SK-N-MC (cell line): ENCODE results near the gene PEAK1.
A peak's percentile ranks its signal among the peaks of the same experiment; 100 is the strongest.
"Not testable (repeated sequence)": the region's sequence is repeated elsewhere in the genome, so short reads cannot be mapped to it uniquely, and the experiment has no call there.

Experiments
- DNase-seq: peaks from one replicate; pipeline ENCODE4 v3.0.0-alpha.2; 2011; ENCODE audit warnings: low read depth, low spot score
- H3K27ac ChIP-seq: fragments of 200-600 bp; sonication (generic); 2 replicates; pipeline ENCODE4 v1.5.1; 2016; ENCODE audit warnings: mixed run types
- H3K36me3 ChIP-seq: fragments of 200-600 bp; sonication (generic); 2 replicates; pipeline ENCODE4 v1.6.1; 2017; ENCODE audit warnings: antibody characterized with exemption, low read length, mixed read lengths; ENCODE audit not compliant: insufficient read depth
- H3K4me3 ChIP-seq: fragments of 200-600 bp; sonication (generic); 2 replicates; pipeline ENCODE4 v1.5.1; 2016
- H3K9ac ChIP-seq: fragments of 200-600 bp; sonication (generic); 2 replicates; pipeline ENCODE4 v1.8.0; 2017; ENCODE audit warnings: mixed run types, mixed read lengths; ENCODE audit not compliant: insufficient read length
- H3K9me3 ChIP-seq: fragments of 200-600 bp; sonication (generic); 2 replicates; pipeline ENCODE4 v1.6.1; 2017; ENCODE audit warnings: low read depth, mild to moderate bottlenecking, antibody characterized with exemption, low read length, moderate library complexity, mixed read lengths
- EZH2 ChIP-seq: fragments of 200-600 bp; sonication (generic); IDR thresholded peaks from one replicate; pipeline ENCODE4 v1.6.1; 2017; ENCODE audit warnings: antibody characterized with exemption
- FOXP2 ChIP-seq: optimal IDR thresholded peaks from 2 replicates; pipeline ENCODE3; 2011; ENCODE audit warnings: mild to moderate bottlenecking, moderate library complexity; ENCODE audit not compliant: insufficient read depth; ENCODE audit errors: extremely low read length, control extremely low read depth
- POLR2AphosphoS5 ChIP-seq: IDR thresholded peaks from 2 replicates; pipeline ENCODE4 v1.6.1; 2012; ENCODE audit warnings: mild to moderate bottlenecking, low read depth, low read length, borderline replicate concordance

Gene PEAK1

GRCh38 chr15:77162872-77163633 lies 256.9 kb downstream of the PEAK1 start:
- Histone ChIP-seq H3K9me3 (no peaks in the 10 kb centered on the region), H3K36me3 (no peaks in the 10 kb centered on the region), H3K9ac (no peak overlapping the region), H3K27ac (no peak overlapping the region), H3K4me3 (no peak overlapping the region)
- DNase-seq, result no peak
- TF ChIP-seq EZH2, result no peak
- TF ChIP-seq FOXP2, result no peak
- no peak for TF ChIP-seq POLR2AphosphoS5

- peak overlapping the region; percentile 70 for H3K27ac ChIP-seq
- no peak for DNase-seq
- no peak for TF ChIP-seq EZH2
- TF ChIP-seq FOXP2, result no peak
- no peak for TF ChIP-seq POLR2AphosphoS5
Observed at GRCh38 chr15:77160562-77161478, 259.1 kb downstream of the PEAK1 start.

GRCh38 chr15:77156000-77156399 lies 263.9 kb downstream of the PEAK1 start:
- DNase-seq, H3K9ac ChIP-seq, H3K27ac ChIP-seq, H3K36me3 ChIP-seq, H3K4me3 ChIP-seq, H3K9me3 ChIP-seq: not testable (repeated sequence)

More at GRCh38 chr15:77160562-77161478, 259.1 kb downstream of the PEAK1 start:
- Histone ChIP-seq H3K36me3 (peaks cover 6% of the 10 kb centered on the region), H3K9me3 (no peaks in the 10 kb centered on the region), H3K4me3 (no peak overlapping the region), H3K9ac (no peak overlapping the region)

GRCh38 chr15:77148191-77148590 lies 271.7 kb downstream of the PEAK1 start:
- no peaks in the 10 kb centered on the region for H3K36me3 ChIP-seq
- DNase-seq, result no peak
- H3K27ac ChIP-seq, result no peak overlapping the region
- H3K4me3 ChIP-seq, result no peak overlapping the region
- no peaks in the 10 kb centered on the region for H3K9me3 ChIP-seq
- no peak overlapping the region for H3K9ac ChIP-seq
- TF ChIP-seq POLR2AphosphoS5, result no peak
- no peak for TF ChIP-seq FOXP2
- no peak for TF ChIP-seq EZH2

GRCh38 chr15:77145370-77145769 lies 274.5 kb downstream of the PEAK1 start:
- H3K9me3 ChIP-seq, result peaks cover 8% of the 10 kb centered on the region
- H3K36me3 ChIP-seq, result peaks cover 8% of the 10 kb centered on the region
- H3K9ac ChIP-seq, result no peak overlapping the region
- H3K4me3 ChIP-seq, result no peak overlapping the region
- TF ChIP-seq FOXP2, result no peak
- TF ChIP-seq POLR2AphosphoS5, result no peak
- no peak for TF ChIP-seq EZH2
- H3K27ac ChIP-seq, result peak overlapping the region; percentile 100
- DNase-seq, result no peak

DNA sequence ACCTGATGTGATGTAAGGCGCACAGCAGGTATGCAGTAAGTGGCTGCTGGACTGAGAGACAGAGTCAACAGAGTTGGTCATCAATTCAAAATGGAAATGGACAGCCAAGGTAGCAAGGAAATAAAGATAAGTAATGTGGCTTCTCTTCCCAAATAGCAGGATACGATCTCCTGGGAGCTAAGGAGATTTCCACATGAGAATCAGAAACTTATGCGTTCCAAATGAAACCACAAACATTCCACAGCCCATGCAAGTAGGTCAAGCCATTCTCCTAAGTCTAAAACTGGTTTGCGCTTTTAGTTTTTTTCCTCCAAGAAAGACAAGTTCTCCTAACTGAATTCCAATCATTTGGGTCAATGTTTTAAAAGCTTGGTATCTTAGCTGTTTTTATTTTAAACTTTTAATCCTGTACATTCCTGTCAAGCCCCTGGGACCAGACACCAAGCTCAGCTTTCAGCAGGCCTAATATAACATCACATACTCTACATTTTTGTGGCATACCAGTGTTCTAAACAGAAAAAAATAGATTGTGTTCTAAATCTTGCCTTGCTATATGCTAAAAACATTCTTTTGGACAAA lies 275.3 kb downstream of the PEAK1 start:
- peak; percentile 68 for DNase-seq

DNA sequence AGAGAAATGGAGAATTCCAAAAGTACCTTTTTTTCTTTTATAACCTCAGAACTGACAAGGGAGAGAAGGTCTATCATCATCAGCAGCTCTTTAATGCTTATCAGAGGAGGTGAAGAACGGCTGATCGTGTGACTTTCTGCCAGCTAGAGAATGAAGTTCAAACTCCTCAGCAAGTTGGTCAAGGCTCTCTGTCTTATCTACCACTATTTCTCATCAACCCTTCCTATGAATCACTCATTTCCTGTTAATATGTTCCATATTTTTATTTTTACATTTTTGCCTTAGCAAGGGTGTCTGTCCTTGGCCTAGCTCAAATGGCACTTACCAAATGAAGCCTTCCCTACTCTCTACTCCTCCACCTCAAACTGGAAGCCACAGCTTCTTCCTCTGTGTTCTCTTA lies 275.9 kb downstream of the PEAK1 start:
- Histone ChIP-seq H3K9ac (peak overlapping the region; percentile 70), H3K27ac (peak overlapping the region; percentile 100), H3K36me3 (peaks cover 8% of the 10 kb centered on the region), H3K9me3 (peaks cover 11% of the 10 kb centered on the region), H3K4me3 (peak overlapping the region; percentile 68)
- no peak for DNase-seq
- TF ChIP-seq FOXP2, result no peak
- TF ChIP-seq EZH2, result no peak
- TF ChIP-seq POLR2AphosphoS5, result no peak

More for the DNA sequence above, 275.3 kb downstream of the PEAK1 start:
- Histone ChIP-seq H3K36me3 (peaks cover 8% of the 10 kb centered on the region), H3K4me3 (peak overlapping the region; percentile 68), H3K27ac (peak overlapping the region; percentile 100), H3K9ac (peak overlapping the region; percentile 70), H3K9me3 (peaks cover 11% of the 10 kb centered on the region)
- TF ChIP-seq POLR2AphosphoS5 (no peak), FOXP2 (no peak), EZH2 (no peak)

- Histone ChIP-seq H3K27ac (peak overlapping the region; percentile 100), H3K4me3 (peak overlapping the region; percentile 68), H3K36me3 (peaks cover 8% of the 10 kb centered on the region), H3K9me3 (peaks cover 11% of the 10 kb centered on the region), H3K9ac (peak overlapping the region; percentile 70)
- DNase-seq, result no peak
- no peak for TF ChIP-seq POLR2AphosphoS5
- no peak for TF ChIP-seq EZH2
- no peak for TF ChIP-seq FOXP2
Observed at GRCh38 chr15:77143616-77144015, 276.3 kb downstream of the PEAK1 start.
